ENCODE data around the gene HOXA6.

The HOXA6 gene

DNA sequence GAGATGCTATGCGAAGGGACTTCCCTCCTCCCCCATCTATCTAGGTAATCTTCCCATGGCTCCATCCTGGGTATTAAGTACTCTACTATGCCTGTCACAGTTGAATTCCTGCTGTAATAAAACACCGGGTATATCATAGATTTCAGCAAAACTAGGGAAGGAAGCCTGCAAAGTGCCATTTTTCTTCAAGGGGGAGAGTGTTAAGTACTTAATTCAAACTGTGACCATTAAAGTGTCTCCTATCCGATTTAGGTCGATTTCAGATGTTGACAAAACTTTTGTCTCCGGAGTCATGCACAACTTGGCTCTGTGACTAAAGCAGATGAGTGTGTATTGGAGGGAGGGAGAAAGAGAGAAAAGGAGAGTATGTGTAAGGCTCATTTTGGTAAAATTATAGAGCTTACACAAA is 21.6 kb downstream of the HOXA6 start:
- no peak overlapping the region for H3K4me3 ChIP-seq (ENCODE audit: low read depth, low read length)
- TF ChIP-seq, protein P1, sequence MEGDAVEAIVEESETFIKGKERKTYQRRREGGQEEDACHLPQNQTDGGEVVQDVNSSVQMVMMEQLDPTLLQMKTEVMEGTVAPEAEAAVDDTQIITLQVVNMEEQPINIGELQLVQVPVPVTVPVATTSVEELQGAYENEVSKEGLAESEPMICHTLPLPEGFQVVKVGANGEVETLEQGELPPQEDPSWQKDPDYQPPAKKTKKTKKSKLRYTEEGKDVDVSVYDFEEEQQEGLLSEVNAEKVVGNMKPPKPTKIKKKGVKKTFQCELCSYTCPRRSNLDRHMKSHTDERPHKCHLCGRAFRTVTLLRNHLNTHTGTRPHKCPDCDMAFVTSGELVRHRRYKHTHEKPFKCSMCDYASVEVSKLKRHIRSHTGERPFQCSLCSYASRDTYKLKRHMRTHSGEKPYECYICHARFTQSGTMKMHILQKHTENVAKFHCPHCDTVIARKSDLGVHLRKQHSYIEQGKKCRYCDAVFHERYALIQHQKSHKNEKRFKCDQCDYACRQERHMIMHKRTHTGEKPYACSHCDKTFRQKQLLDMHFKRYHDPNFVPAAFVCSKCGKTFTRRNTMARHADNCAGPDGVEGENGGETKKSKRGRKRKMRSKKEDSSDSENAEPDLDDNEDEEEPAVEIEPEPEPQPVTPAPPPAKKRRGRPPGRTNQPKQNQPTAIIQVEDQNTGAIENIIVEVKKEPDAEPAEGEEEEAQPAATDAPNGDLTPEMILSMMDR (IDR thresholded peaks at IDR 0.05; ENCODE audit: low read depth, low read length): no peak

DNA sequence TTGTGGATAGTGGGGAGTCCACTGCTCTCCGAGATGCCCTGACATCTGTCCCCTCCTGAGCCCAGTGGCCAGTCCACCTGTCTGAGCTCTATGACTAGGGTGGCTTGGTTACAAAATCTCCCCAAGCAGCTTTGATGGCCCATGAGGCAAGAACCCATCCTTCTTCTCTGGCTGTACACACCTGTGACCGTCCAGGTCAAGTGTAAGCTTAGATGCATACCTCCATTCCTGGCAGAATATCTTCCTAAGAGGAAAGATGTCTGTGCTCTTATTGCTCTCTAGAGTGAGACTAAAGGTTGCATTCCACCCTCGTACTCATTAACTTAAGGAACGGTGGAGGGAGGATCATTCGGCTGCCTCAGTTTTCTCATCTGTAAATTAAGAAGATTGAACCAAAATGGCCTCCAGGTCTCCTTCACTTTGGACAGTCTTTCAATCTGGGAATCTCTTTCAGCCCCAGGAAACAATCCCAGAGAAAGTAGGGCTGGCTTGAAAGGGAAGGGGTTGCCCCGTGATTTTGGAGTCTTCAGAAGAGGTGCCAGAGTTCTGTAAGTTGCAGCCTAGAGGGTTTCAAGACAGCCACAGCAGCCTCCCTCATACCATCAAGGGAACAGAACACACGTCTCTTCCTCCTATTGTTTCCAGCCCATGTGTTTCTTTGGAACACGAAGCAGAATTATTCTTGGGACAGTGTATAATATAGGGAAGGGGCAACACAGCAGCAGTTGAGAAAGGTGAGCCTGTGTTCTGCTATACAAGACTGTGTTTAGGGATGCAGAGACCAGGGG is 22.5 kb downstream of the HOXA6 start:
- H3K4me3 ChIP-seq (ENCODE audit: low read depth, low read length): no peak overlapping the region

DNA sequence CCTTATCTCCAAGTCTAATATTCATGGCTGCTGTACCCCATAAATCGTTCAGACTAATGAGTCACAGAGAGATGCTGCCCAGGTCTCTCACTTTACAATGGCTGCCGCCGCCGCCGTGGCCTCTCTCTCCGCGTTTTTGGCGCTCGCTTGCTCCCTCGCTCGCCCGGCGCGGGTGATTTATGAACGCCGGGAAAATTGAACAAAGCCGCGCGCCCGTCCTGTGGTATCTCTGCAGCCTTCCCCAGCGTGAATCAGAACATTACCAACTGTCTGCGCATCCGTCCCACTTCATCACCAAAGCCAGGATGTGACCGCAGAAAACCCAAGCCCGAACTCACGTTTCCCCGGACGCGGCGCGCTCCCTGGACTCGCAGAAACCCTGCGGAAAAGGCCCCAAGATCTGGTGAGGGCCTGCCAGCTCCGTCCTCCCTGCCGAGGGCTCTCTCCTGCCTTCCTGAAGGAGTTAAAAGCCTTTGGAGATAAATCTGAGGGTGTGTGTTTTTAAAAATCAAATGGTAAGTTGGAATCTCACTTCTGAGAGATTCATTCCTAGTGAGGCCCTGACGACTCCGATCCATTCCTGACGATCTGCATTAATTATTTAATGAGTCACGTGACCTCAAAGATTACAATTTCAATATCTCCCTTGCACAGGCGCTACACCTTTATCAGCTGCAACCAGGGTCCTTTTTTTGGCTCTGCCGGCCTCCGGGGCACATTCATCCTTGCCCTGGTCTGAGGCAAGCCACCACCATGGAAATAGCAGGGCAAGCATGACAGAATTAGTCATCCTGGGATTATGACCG is 23.3 kb downstream of the HOXA6 start:
- TF ChIP-seq, protein P1 (IDR thresholded peaks at IDR 0.05; ENCODE audit: low read depth, low read length): no peak
- H3K4me3 ChIP-seq (ENCODE audit: low read depth, low read length): peak overlapping the region; percentile 46

More for the DNA sequence above, 22.5 kb downstream of the HOXA6 start:
- TF ChIP-seq, protein P1 (IDR thresholded peaks at IDR 0.05; ENCODE audit: low read depth, low read length): no peak

DNA sequence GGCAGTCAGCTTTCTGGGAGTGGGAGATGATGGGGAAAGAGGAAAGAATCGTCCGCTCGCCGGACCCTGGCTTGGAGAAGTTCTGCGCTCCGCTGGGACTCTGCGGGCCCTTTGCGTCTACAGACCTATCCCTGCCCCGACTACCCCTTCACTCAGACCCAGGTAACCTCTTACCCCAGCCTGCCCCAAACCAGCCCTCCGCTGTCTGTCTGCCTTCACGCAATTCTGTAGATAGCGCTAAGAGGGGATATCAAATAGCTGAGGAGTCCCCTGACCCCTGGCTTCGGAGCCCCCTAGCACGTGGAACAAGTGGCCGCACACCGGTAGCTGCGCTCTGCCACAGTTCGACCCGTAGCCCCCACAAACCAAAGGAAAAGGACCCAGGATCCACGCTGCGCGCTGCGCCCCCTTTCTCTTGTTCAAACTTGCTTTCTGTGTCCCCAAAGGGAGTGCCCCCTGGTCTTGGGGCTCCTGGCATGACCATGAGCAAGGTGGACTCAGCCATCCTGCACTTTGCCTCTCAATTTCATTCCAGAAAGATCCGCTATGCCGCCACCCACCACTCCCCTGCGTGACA is 24.0 kb downstream of the HOXA6 start:
- TF ChIP-seq, protein P1 (IDR thresholded peaks at IDR 0.05; ENCODE audit: low read depth, low read length): no peak
- peak overlapping the region; percentile 46 for H3K4me3 ChIP-seq (ENCODE audit: low read depth, low read length)

DNA sequence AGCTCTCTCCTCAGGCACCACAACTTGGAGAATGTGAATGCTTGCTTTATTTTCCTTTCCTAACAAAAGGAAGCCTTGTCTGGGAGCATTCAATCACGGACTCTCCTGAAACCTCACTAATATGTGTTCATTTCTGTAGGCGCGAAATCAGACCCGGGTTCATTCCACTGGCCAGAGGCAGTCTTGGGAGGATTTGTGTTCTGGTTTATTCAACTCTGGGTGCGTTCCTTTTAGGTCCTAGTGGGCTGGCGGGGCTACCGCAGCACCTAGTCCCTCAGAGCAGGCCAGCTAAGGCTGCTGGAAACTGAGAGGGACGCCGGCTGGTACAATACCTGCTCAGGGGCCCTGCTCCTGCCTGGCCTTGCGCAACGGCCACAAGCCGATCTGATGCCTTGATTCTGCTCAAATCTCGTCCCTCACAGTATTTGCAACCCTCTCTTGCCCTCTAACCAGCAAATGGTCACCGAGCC is 24.5 kb downstream of the HOXA6 start:
- TF ChIP-seq, protein P1 (IDR thresholded peaks at IDR 0.05; ENCODE audit: low read depth, low read length): no peak

DNA sequence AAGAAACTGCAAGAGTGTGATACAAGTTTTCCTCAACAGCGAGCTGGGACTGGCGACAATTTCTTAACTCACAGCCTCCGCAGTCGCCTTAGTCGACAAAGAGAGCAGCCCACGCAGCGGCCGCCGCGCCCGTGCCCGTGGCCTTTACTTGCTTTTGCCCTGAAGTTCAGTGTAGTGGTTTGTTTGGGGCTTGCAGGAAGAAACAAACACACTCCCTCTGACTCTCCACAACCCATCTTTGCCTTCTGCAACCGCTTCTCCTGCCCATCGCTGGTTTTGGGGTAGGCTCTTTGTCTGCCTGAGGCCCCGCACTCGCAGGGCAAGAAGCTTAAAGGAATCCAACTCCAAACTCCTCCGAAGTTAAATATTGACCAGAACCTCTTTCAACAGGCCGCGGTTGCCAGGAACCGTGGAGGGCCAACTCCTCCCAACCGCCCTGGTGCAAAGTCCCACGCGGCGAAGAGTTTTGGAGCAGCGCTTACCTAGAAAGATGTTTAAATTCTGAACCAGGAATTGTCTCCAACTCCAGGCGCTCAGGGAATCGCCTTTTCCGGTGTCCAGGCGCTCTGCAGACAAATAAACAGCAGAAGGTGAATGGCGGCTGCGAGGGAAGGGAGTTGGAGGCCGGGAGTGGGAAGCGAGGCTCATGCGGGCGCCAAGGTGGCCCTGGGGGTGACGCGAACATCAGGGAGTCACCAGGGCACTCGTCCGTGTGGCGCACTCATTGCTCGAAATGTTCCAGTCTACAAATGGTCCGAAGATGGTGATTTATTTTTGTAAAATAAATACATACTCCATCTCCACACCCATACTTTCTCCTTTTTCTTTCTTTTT is 25.3 kb downstream of the HOXA6 start:
- TF ChIP-seq, protein P1 (IDR thresholded peaks at IDR 0.05; ENCODE audit: low read depth, low read length): no peak

More for the DNA sequence above, 24.5 kb downstream of the HOXA6 start:
- peak overlapping the region; percentile 46 for H3K4me3 ChIP-seq (ENCODE audit: low read depth, low read length)

More for the DNA sequence above, 25.3 kb downstream of the HOXA6 start:
- H3K4me3 ChIP-seq (ENCODE audit: low read depth, low read length): peak overlapping the region; percentile 46

Data from WI38 (cell line).